Esophagus muscularis mucosa (tissue), 3 donors: ENCODE results near the gene TMEM33.

Source experiments
- POLR2AphosphoS5 ChIP-seq, 2 donors: sonication (generic); formaldehyde crosslinking; IDR thresholded peaks; one replicate each; pipeline ENCODE4 v1.6.1; 2017; ENCODE audit warnings: antibody characterized with exemption in 2 of 2
- TF ChIP-seq, protein P1 (sequence below), 3 experiments: fragments of 200-600 bp in 2 of 3; fragments of 450-650 bp in 1 of 3; sonication (generic) in 2 of 3; IDR thresholded peaks; one replicate each; pipeline ENCODE4 v1.5.1; 2017 to 2019; ENCODE audit warnings: antibody characterized with exemption in 3 of 3, mild to moderate bottlenecking in 2 of 3, moderate library complexity in 1 of 3

DNA sequence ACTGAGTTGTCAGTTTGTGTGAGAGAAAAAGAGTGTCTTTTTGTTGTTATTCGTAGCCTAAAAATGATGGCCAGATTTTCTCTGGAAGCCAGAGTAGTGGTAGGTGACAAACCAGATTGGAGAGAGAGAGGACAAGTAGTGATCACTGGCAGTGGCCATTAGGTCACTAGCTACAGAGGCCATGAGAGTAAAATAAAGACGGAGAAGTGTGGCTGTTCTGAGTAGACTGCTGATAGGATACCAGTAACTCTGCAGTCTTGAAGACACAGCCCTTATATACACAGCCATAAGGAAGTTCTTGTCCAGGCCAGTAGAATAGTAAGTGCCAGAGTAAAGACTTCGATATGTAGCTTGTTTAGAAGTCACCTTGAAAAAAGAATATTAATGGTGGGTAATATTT is 62.8 kb downstream of the TMEM33 start:
- TF ChIP-seq, protein P1, sequence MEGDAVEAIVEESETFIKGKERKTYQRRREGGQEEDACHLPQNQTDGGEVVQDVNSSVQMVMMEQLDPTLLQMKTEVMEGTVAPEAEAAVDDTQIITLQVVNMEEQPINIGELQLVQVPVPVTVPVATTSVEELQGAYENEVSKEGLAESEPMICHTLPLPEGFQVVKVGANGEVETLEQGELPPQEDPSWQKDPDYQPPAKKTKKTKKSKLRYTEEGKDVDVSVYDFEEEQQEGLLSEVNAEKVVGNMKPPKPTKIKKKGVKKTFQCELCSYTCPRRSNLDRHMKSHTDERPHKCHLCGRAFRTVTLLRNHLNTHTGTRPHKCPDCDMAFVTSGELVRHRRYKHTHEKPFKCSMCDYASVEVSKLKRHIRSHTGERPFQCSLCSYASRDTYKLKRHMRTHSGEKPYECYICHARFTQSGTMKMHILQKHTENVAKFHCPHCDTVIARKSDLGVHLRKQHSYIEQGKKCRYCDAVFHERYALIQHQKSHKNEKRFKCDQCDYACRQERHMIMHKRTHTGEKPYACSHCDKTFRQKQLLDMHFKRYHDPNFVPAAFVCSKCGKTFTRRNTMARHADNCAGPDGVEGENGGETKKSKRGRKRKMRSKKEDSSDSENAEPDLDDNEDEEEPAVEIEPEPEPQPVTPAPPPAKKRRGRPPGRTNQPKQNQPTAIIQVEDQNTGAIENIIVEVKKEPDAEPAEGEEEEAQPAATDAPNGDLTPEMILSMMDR (IDR thresholded peaks at IDR 0.05): no peak
- no peak for TF ChIP-seq POLR2AphosphoS5 (IDR thresholded peaks at IDR 0.05)
